Glomerular endothelial cell (primary cell): Measurements from ENCODE around the gene GSTA1. TPM values are rescaled to one million over a fixed set of nuclear protein-coding genes. Genes with fewer than 3 reads are reported as not detected.
"Not testable (repeated sequence)": the region's sequence is repeated elsewhere in the genome, so short reads cannot be mapped to it uniquely, and the experiment has no call there.

ENCODE experiments used
- DNase-seq: peaks from one replicate; pipeline ENCODE4 v3.0.0-alpha.2; 2011; ENCODE audit warnings: low read depth, low spot score; ENCODE audit errors: extremely low read depth
- total RNA-seq: library from RNA; depleted of rRNA; stranded (reverse); fragments of >200 nt; gene quantifications from 2 replicates; pipeline ENCODE4 v1.2.3, GENCODE V29; 2015

The GSTA1 gene
- total RNA-seq, 1 donor from 2014 or later, result not detected

DNA sequence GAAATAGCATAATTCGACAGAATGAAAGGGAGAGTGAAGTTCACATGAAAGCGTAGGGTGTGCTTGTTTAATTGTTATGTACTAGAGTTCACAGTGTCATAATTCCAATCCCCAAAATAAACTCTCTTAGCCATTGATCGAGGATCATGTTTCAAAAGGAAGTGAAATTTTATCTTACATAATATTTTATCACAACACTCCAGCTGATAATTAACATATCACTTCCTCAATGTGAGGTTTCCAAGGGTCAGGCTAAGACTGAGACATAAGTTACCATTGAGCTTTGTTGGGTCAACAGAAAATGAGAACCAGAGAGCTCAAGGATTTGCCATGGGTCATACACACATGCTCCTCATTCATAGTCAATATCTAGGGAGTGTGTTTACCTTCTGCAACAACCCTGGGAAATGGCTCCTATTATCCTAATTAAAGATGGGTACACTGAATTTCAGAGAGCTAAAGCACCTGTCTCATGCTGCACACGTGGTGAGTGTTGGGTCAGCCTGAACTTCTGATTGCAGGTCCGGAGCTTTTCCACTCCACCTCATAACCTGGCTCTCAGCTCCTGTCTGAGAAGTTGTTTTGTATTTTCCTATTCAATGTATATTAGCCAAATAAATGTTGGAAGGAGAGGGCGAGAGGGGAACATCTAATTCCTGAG is 43.4 kb downstream of the GSTA1 start:
- no peak for DNase-seq

- DNase-seq, result no peak
These were observed 44.5 kb downstream of the GSTA1 start for GRCh38 chr6:52759085-52759484.

GRCh38 chr6:52757651-52758338 is 45.8 kb downstream of the GSTA1 start:
- DNase-seq, result not testable (repeated sequence)

- no peak for DNase-seq
These were observed 49.2 kb downstream of the GSTA1 start for GRCh38 chr6:52754443-52754842.

DNA sequence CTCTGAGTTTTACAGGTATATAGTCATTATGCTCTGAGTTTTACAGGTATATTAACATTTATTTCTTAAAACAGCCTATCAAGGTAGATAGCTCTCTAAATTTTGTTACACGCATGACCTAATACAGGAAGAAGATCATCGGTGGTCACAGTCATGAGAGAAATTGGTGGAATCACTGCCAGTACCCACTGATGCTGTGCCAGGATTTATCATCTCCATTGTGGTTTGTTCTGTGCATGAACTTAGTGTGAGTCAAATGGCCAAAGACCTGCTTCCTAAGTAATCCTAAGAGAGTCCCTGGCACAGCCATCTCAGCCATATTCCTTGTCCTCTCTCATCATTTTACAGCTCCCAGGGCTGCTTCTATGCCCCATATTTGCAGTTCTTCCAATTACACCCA is 50.5 kb downstream of the GSTA1 start:
- not testable (repeated sequence) for DNase-seq

- DNase-seq, result no peak
These were observed 51.3 kb downstream of the GSTA1 start for GRCh38 chr6:52752310-52752709.

GRCh38 chr6:52749556-52750152 is 54.0 kb downstream of the GSTA1 start:
- no peak for DNase-seq

DNA sequence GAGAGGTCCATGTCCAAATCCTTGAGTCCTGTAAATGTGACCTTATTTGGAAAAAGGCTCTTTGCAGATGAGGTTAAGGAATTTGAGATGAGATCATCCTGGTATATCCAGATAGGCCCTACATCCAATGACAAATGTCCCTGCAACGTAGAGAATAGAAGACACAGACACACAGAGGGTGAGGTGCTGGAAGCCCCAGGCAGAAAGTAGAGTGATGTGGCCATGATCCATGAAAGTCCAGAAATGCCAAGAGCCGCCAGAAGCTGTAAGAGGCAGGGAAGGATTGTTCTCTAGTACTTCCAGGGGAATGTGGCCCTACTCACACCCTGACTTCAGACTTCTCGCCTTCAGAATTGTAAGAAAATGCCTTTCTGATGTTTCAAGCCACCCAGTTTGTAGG is 56.3 kb downstream of the GSTA1 start:
- not testable (repeated sequence) for DNase-seq

DNA sequence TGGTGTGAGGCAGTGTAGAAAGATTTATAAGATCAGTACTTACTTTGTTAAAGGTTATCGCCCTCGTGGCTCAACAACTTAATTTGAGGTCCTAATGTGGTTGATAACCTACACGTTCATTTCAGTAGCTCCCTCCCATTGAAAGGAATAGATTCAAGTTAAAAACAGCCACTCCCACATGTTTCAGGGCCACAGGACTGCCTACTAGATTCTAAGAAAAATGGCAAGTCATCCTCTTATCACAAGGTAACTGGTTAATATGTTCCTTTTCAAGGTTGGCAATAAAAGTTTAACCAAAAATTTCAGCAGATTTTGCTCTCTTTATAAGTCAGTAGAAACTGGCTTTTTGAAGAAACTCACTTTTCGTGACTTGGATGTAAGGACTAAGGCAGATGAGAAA is 57.4 kb downstream of the GSTA1 start:
- DNase-seq, result no peak

GRCh38 chr6:52745764-52746201 is 57.8 kb downstream of the GSTA1 start:
- DNase-seq, result no peak

DNA sequence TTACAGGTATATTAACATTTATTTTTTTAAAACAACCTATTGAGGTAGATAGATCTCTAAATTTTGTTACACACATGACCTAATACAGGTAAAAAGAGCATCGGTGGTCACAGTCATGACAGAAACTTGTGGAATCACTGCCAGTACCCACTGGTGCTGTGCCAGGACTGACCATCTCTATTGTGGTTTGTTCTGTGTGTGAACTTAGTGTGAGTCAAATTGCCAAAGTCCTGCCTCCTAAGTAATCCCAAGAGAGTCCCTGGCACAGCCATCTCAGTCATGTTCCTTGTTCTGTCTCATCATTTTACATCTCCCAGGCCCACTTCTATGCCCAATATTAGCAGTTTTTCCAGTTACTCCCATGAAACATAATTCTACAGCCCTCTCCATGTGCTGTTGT is 61.7 kb downstream of the GSTA1 start:
- no peak for DNase-seq

Other genes with a start within 250 kb of the GSTA1 start
- 92.5 and 99.0 TPM in 2 replicates for gene TRAM2, start 226.8 kb downstream of the GSTA1 start, total RNA-seq
- gene TMEM14A, start 132.7 kb downstream of the GSTA1 start, total RNA-seq, result 26.3 and 30.1 TPM in 2 replicates
- gene GSTA2, start 40.3 kb downstream of the GSTA1 start, total RNA-seq, result not detected in 2 replicates
- gene GSTA5, start 37.0 kb upstream of the GSTA1 start, total RNA-seq, result not detected in 2 replicates
- not detected in 2 replicates for gene GSTA3, start 105.9 kb upstream of the GSTA1 start, total RNA-seq
- 21.8 and 25.3 TPM in 2 replicates for gene GSTA4, start 191.5 kb upstream of the GSTA1 start, total RNA-seq